ENCODE measurements around the gene VGLL4. TPM values are rescaled to one million over a fixed set of nuclear protein-coding genes. Genes with fewer than 3 reads are reported as not detected.

Gene VGLL4
- total RNA-seq, 1 experiment from 2014 or later = 43.0 TPM

- ChIA-PET CTCF (interaction anchor here (0.5 to 1.4 kb wide), 12 partner anchors 9 to 188 kb away, joined by 3 to 7 read pairs (median 4); partner anchors contain the start of gene VGLL4), POLR2A (no interaction called here)
- DNase-seq (ENCODE audit: low spot score) (peak; percentile 49), ATAC-seq (peak; percentile 81)
- Mint-ChIP-seq H3K27me3 (ENCODE audit: low read depth) (no peaks in the 10 kb centered on the region), H3K4me3 (no peak overlapping the region), H3K27ac (peak overlapping the region; percentile 41; the same call in 1 of the 2 replicates), H3K4me1 (peaks cover 6% of the 10 kb centered on the region; the same call in 1 of the 2 replicates), H3K9me3 (no peaks in the 10 kb centered on the region), H3K36me3 (peaks cover 7% of the 10 kb centered on the region; the same call in 1 of the 2 replicates)
- TF ChIP-seq NFE2L1 (CRISPR knock-in tag; IDR thresholded peaks at IDR 0.05) (no peak), ERG (CRISPR knock-in tag; IDR thresholded peaks at IDR 0.05) (no peak), JUN (CRISPR knock-in tag; IDR thresholded peaks at IDR 0.05) (no peak), EMX1 (CRISPR knock-in tag; IDR thresholded peaks at IDR 0.05) (no peak), FOXP1 (CRISPR knock-in tag; IDR thresholded peaks at IDR 0.05; ENCODE audit: borderline replicate concordance) (no peak), SMAD4 (CRISPR knock-in tag; IDR thresholded peaks at IDR 0.05) (no peak), TEAD4 (CRISPR knock-in tag; IDR thresholded peaks at IDR 0.05) (no peak), FOXK1 (CRISPR knock-in tag; IDR thresholded peaks at IDR 0.05) (no peak)
- TF ChIP-seq, protein P1, sequence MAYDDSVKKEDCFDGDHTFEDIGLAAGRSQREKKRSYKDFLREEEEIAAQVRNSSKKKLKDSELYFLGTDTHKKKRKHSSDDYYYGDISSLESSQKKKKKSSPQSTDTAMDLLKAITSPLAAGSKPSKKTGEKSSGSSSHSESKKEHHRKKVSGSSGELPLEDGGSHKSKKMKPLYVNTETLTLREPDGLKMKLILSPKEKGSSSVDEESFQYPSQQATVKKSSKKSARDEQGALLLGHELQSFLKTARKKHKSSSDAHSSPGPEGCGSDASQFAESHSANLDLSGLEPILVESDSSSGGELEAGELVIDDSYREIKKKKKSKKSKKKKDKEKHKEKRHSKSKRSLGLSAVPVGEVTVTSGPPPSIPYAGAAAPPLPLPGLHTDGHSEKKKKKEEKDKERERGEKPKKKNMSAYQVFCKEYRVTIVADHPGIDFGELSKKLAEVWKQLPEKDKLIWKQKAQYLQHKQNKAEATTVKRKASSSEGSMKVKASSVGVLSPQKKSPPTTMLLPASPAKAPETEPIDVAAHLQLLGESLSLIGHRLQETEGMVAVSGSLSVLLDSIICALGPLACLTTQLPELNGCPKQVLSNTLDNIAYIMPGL (CRISPR knock-in tag; IDR thresholded peaks at IDR 0.05) = no peak
Measured at GRCh38 chr3:11566916-11567315, 76.8 kb downstream of the VGLL4 start.

GRCh38 chr3:11566478-11566877, 77.2 kb downstream of the VGLL4 start:
- TF ChIP-seq KAT7 (CRISPR knock-in tag; IDR thresholded peaks at IDR 0.05; ENCODE audit: borderline replicate concordance) (no peak), E2F5 (CRISPR knock-in tag; IDR thresholded peaks at IDR 0.05) (no peak), JAZF1 (CRISPR knock-in tag; IDR thresholded peaks at IDR 0.05) (no peak), ZNF416 (CRISPR knock-in tag; IDR thresholded peaks at IDR 0.05) (no peak), ZBTB21 (CRISPR knock-in tag; IDR thresholded peaks at IDR 0.05; ENCODE audit: borderline replicate concordance) (no peak), JUN (CRISPR knock-in tag; IDR thresholded peaks at IDR 0.05) (no peak), ZNF396 (CRISPR knock-in tag; IDR thresholded peaks at IDR 0.05; ENCODE audit: borderline replicate concordance) (no peak), FOXK1 (CRISPR knock-in tag; IDR thresholded peaks at IDR 0.05) (no peak)
- TF ChIP-seq, protein P2, sequence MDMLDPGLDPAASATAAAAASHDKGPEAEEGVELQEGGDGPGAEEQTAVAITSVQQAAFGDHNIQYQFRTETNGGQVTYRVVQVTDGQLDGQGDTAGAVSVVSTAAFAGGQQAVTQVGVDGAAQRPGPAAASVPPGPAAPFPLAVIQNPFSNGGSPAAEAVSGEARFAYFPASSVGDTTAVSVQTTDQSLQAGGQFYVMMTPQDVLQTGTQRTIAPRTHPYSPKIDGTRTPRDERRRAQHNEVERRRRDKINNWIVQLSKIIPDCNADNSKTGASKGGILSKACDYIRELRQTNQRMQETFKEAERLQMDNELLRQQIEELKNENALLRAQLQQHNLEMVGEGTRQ (CRISPR knock-in tag; IDR thresholded peaks at IDR 0.05) = no peak
- TF ChIP-seq, protein P3, sequence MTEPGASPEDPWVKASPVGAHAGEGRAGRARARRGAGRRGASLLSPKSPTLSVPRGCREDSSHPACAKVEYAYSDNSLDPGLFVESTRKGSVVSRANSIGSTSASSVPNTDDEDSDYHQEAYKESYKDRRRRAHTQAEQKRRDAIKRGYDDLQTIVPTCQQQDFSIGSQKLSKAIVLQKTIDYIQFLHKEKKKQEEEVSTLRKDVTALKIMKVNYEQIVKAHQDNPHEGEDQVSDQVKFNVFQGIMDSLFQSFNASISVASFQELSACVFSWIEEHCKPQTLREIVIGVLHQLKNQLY (CRISPR knock-in tag; IDR thresholded peaks at IDR 0.05) = no peak
- TF ChIP-seq, protein P4, sequence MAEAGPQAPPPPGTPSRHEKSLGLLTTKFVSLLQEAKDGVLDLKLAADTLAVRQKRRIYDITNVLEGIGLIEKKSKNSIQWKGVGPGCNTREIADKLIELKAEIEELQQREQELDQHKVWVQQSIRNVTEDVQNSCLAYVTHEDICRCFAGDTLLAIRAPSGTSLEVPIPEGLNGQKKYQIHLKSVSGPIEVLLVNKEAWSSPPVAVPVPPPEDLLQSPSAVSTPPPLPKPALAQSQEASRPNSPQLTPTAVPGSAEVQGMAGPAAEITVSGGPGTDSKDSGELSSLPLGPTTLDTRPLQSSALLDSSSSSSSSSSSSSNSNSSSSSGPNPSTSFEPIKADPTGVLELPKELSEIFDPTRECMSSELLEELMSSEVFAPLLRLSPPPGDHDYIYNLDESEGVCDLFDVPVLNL (CRISPR knock-in tag; IDR thresholded peaks at IDR 0.05; ENCODE audit: borderline replicate concordance, low read depth) = no peak
- TF ChIP-seq, protein P5, sequence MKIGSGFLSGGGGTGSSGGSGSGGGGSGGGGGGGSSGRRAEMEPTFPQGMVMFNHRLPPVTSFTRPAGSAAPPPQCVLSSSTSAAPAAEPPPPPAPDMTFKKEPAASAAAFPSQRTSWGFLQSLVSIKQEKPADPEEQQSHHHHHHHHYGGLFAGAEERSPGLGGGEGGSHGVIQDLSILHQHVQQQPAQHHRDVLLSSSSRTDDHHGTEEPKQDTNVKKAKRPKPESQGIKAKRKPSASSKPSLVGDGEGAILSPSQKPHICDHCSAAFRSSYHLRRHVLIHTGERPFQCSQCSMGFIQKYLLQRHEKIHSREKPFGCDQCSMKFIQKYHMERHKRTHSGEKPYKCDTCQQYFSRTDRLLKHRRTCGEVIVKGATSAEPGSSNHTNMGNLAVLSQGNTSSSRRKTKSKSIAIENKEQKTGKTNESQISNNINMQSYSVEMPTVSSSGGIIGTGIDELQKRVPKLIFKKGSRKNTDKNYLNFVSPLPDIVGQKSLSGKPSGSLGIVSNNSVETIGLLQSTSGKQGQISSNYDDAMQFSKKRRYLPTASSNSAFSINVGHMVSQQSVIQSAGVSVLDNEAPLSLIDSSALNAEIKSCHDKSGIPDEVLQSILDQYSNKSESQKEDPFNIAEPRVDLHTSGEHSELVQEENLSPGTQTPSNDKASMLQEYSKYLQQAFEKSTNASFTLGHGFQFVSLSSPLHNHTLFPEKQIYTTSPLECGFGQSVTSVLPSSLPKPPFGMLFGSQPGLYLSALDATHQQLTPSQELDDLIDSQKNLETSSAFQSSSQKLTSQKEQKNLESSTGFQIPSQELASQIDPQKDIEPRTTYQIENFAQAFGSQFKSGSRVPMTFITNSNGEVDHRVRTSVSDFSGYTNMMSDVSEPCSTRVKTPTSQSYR (CRISPR knock-in tag; IDR thresholded peaks at IDR 0.05) = no peak
- TF ChIP-seq, protein P6, sequence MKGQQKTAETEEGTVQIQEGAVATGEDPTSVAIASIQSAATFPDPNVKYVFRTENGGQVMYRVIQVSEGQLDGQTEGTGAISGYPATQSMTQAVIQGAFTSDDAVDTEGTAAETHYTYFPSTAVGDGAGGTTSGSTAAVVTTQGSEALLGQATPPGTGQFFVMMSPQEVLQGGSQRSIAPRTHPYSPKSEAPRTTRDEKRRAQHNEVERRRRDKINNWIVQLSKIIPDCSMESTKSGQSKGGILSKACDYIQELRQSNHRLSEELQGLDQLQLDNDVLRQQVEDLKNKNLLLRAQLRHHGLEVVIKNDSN (CRISPR knock-in tag; IDR thresholded peaks at IDR 0.05) = no peak
- no peak for ATAC-seq
- Mint-ChIP-seq H3K9me3 (no peaks in the 10 kb centered on the region), H3K4me3 (no peak overlapping the region), H3K36me3 (peaks cover 7% of the 10 kb centered on the region; the same call in 1 of the 2 replicates), H3K27ac (peak overlapping the region; percentile 41; the same call in 1 of the 2 replicates), H3K27me3 (ENCODE audit: low read depth) (no peaks in the 10 kb centered on the region), H3K4me1 (peaks cover 6% of the 10 kb centered on the region; the same call in 1 of the 2 replicates)
- no peak for DNase-seq (ENCODE audit: low spot score)
- POLR2A ChIA-PET = no interaction called here
- CTCF ChIA-PET = interaction anchor here (0.5 to 1.4 kb wide), 9 partner anchors 11 to 187 kb away, joined by 3 to 7 read pairs (median 4); partner anchors contain the start of gene VGLL4

Data from WTC11 (cell line).